ELR (cell line): Measurements from ENCODE around the gene DLGAP1.
"Not testable (repeated sequence)": the region's sequence is repeated elsewhere in the genome, so short reads cannot be mapped to it uniquely, and the experiment has no call there.

Experiments
- DNase-seq: peaks from one replicate; pipeline ENCODE4 v3.0.0-alpha.2; 2015; ENCODE audit warnings: low read depth

The DLGAP1 gene

DNA sequence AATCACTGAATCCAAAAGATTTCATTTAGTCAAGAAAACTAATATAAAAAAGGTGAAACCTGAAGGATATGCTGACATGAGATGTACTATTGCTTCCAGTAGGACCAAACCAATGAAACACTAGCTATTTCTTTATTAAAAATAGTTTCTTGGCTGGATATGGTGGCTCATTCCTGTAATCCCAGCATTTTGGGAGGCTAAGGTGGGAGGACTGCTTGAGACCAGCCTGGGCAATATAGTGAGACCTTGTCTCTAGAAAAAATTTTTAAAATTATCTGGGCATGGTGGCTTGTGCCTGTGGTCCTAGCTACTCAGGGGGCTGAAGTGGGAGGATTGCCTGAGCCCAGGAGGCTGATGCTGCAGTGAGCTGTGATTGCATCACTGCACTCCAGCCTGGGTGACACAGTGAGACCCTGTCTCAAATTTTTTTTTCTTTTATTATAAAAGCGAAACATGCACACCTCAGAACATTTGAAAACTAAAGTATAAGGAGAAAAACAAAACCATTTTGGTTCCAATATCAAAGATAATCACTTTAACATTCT, 738.9 kb downstream of the DLGAP1 start:
- no peak for DNase-seq

GRCh38 chr18:3715231-3716080, 739.7 kb downstream of the DLGAP1 start:
- DNase-seq, result no peak

GRCh38 chr18:3713708-3714107, 741.4 kb downstream of the DLGAP1 start:
- no peak for DNase-seq

GRCh38 chr18:3713166-3713565, 741.9 kb downstream of the DLGAP1 start:
- no peak for DNase-seq

- no peak for DNase-seq
Observed at GRCh38 chr18:3712491-3712890, 742.6 kb downstream of the DLGAP1 start.

GRCh38 chr18:3710712-3711301, 744.3 kb downstream of the DLGAP1 start:
- DNase-seq, result peak; percentile 12

DNA sequence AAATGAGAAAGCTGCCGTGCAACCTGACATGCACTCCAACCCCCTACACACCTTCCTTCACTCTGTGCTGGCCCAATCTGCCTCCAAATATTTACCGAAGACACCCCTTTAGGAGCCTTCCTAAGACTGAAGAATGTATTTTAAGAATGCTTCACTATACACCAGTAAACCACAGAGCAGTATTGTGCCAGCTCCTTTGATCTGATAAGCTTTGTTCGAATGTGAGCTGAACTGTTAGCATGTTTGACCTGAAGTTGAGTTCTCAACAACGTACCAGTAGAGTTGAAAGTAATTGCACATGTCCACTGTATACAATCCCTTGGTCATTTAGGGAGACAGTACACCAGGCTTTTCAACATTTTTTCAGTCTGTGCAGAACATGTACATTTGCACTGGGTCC, 745.9 kb downstream of the DLGAP1 start:
- DNase-seq, result no peak

GRCh38 chr18:3706279-3707097, 748.6 kb downstream of the DLGAP1 start:
- DNase-seq, result no peak

DNA sequence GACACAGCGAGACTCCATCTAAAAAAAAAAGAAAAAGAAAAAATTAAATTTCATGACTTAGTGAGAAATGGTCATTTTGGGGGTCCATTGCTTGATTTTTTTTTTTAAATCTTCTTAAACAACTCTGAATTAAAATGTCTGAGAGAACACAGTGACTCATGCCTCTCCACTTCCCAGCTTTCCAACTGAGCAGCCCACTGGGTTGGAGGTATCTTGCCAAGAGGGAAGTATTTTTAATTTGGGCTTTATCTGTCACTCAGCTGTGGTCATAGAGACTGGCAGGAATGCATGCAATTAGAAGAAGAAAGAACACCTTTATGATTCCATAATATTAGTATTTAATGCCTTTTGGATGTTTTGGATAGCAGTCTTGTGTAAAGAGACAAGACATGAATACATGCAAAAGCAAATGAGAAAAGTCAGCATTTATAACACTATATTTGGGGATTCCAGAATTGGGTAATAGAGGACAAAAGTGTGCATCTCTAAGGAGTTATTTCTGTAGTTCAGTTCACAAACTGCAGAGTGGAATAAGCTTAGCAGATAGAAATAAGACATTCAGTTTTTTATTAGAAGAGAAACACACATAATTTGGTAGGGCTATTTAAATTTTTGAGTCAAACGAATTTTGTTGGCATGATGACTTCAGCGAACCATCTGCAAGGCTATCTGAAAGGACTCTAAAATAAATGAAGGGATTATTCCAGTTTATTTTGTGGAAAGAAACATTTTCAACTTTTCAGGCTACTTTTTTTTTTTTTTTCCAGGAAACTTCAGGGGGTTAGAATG, 750.4 kb downstream of the DLGAP1 start:
- no peak for DNase-seq

GRCh38 chr18:3703732-3704176, 751.4 kb downstream of the DLGAP1 start:
- peak; percentile 75 for DNase-seq

DNA sequence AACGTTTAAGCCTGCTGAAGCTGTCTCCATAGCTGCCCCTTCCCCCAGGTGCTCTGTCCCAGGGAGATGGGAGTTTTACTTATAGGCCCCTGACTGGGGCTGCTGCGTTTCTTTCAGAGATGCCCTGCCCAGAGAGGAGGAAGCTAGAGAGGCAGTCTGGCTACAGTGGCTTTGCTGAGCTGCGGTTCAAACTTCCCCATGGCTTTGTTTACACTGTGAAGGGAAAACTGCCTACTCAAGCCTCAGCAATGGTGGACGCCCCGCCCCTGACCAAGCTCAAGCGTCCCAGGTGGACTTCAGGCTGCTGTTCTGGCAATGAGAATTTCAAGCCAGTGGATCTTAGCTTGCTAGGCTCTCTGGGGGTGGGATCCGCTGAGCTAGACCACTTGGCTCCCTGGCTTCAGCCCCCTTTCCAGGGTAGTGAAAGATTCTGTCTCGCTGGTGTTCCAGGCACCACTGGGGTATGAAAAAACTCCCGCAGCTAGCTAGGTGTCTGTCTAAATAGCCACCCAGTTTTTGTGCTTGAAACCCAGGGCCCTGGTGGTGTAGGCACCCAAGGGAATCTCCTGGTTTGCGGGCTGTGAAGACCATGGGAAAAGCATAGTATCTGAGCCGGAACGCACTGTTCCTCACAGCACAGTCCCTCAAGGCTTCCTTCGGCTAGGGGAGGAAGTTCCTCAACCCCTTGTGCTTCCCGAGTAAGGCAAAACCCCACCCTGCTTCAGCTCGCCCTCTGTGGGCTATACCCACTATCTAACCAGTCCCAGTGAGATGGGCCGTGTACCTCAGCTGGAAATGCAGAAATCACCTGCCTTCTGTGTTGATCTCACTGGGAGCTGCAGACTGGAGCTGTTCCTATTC, 755.2 kb downstream of the DLGAP1 start:
- DNase-seq, result not testable (repeated sequence)

DNA sequence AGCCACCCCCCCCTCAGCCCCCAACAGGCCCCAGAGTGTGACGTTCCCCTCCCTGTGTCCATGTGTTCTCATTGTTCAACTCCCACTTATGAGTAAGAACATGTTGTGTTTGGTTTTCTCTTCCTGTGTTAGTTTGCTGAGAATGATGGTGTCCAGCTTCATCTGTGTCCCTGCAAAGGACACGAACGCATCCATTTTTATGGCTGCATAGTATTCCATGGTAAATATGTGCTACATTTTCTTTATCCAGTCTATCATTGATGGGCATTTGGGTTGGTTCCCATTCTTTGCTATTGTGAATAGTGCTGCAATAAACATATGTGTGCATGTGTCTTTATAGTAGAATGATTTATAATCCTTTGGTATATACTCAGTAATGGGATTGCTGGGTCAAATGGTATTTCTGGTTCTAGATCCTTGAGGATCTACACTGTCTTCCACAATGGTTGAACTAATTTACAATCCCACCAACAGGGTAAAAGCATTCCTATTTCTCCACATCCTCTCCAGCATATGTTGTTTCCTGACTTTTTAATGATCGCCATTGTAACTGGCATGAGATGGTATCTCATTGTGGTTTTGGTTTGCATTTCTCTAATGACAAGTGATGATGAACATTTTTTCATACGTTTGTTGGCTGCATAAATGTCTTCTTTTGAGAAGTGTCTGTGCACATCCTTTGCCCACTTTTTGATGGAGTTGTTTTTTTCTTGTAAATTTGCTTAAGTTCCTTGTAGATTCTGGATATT, 760.9 kb downstream of the DLGAP1 start:
- DNase-seq, result not testable (repeated sequence)

DNA sequence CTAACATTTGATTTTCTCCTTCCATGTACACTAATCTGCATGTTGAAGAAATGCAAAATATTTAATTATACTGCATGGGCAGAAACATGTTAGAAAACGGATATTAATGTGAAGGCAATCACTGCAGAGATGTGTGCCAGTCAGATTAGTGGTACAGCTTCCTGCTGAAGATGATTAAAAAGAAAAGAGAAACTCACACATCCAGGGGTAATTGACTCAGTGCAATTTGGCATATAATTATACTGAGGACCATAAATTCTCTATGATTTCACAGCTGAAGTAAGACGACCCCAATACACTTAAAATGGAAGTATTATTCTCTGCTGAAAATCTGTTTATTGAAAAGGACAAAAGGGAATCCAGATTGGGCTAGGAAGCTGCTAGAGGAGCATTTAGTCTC, 761.7 kb downstream of the DLGAP1 start:
- no peak for DNase-seq

GRCh38 chr18:3692691-3693090, 762.4 kb downstream of the DLGAP1 start:
- DNase-seq, result no peak

GRCh38 chr18:3692113-3692621, 762.9 kb downstream of the DLGAP1 start:
- no peak for DNase-seq

DNA sequence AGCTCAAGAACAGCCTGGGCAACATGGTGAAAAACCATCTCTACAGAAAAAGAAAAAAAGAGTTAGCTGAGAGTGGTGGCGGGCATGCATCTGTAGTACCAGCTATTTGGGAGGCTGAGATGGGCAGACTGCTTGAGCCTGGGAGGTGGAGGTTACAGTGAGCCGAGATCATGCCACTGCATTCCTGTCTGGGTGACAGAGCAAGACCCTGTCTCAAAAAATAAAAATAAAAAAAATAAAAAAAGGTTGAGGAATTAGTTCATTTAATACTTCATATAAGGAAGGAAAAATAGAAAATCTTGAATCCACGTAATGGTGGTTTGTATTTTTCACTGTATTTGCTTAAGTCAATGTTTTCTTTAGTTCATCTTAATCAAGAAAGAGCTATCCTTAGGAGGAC, 763.4 kb downstream of the DLGAP1 start:
- DNase-seq, result no peak

DNA sequence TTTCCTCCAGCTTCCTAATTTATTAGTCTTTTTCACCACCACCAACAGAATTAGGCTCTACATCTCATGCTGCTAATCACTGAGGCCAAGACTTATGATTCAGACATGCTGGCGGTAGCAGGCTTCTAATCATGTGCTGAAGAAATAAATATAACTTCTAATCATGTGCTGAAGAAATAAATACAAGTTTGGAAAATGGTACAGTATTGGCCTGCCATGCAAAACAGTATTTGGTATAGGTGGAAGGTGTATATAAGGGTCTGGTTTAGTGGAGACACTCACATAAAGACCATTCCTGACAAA, 764.4 kb downstream of the DLGAP1 start:
- no peak for DNase-seq

GRCh38 chr18:3689986-3690763, 764.9 kb downstream of the DLGAP1 start:
- no peak for DNase-seq

- DNase-seq, result no peak
Observed at GRCh38 chr18:3689091-3689490, 766.0 kb downstream of the DLGAP1 start.
